Measurements from ENCODE around the gene BACH2. TPM values are rescaled to one million over a fixed set of nuclear protein-coding genes. Genes with fewer than 3 reads are reported as not detected.

The BACH2 gene
- total RNA-seq, 1 donor from 2014 or later = 7.7 TPM

GRCh38 chr6:90311569-90311968, 14.9 kb upstream of the BACH2 start:
- intact Hi-C loops (cut with DNase I) = no loop called here
- no peaks in the 10 kb centered on the region for H3K9me3 ChIP-seq

GRCh38 chr6:90305800-90306448, 9.3 kb upstream of the BACH2 start:
- intact Hi-C loops (cut with DNase I) = no loop called here

More at GRCh38 chr6:90311569-90311968, 14.9 kb upstream of the BACH2 start:
- TF ChIP-seq CTCF (IDR thresholded peaks at IDR 0.05) = no peak
- Histone ChIP-seq H3K27me3 (no peaks in the 10 kb centered on the region), H3K27ac (no peak overlapping the region), H3K36me3 (no peaks in the 10 kb centered on the region), H3K4me3 (no peak overlapping the region), H3K4me1 (no peaks in the 10 kb centered on the region)
- DNase-seq (ENCODE audit: low spot score in 2 of 2) = no peak

GRCh38 chr6:90304308-90304707, 7.7 kb upstream of the BACH2 start:
- Histone ChIP-seq H3K36me3 (no peaks in the 10 kb centered on the region), H3K9me3 (no peaks in the 10 kb centered on the region), H3K4me1 (no peaks in the 10 kb centered on the region), H3K27ac (no peak overlapping the region), H3K27me3 (no peaks in the 10 kb centered on the region), H3K4me3 (no peak overlapping the region)
- intact Hi-C loops (cut with DNase I) = no loop called here
- no peak for TF ChIP-seq CTCF (IDR thresholded peaks at IDR 0.05)
- no peak for DNase-seq (ENCODE audit: low spot score in 2 of 2)

More at GRCh38 chr6:90305800-90306448, 9.3 kb upstream of the BACH2 start:
- H3K27ac ChIP-seq = no peak overlapping the region
- H3K27me3 ChIP-seq = no peaks in the 10 kb centered on the region
- no peaks in the 10 kb centered on the region for H3K9me3 ChIP-seq
- DNase-seq (ENCODE audit: low spot score in 2 of 2) = no peak
- TF ChIP-seq CTCF (IDR thresholded peaks at IDR 0.05) = no peak
- H3K4me1 ChIP-seq = no peaks in the 10 kb centered on the region
- no peaks in the 10 kb centered on the region for H3K36me3 ChIP-seq
- H3K4me3 ChIP-seq = no peak overlapping the region

- intact Hi-C loops (cut with DNase I) = no loop called here
- H3K4me3 ChIP-seq = no peak overlapping the region
- H3K9me3 ChIP-seq = no peaks in the 10 kb centered on the region
- no peak for DNase-seq (ENCODE audit: low spot score in 2 of 2)
- H3K4me1 ChIP-seq = no peaks in the 10 kb centered on the region
- no peaks in the 10 kb centered on the region for H3K36me3 ChIP-seq
- H3K27me3 ChIP-seq = no peaks in the 10 kb centered on the region
- no peak overlapping the region for H3K27ac ChIP-seq
- no peak for TF ChIP-seq CTCF (IDR thresholded peaks at IDR 0.05)
Measured at GRCh38 chr6:90303039-90303438, 6.4 kb upstream of the BACH2 start.

- TF ChIP-seq CTCF (IDR thresholded peaks at IDR 0.05) = no peak
- no peaks in the 10 kb centered on the region for H3K36me3 ChIP-seq
- no peak for DNase-seq (ENCODE audit: low spot score in 2 of 2)
- H3K9me3 ChIP-seq = no peaks in the 10 kb centered on the region
- no peaks in the 10 kb centered on the region for H3K4me1 ChIP-seq
- no peak overlapping the region for H3K27ac ChIP-seq
- H3K27me3 ChIP-seq = no peaks in the 10 kb centered on the region
- intact Hi-C loops (cut with DNase I) = no loop called here
- no peak overlapping the region for H3K4me3 ChIP-seq
Measured at GRCh38 chr6:90302320-90302719, 5.7 kb upstream of the BACH2 start.

GRCh38 chr6:90301816-90302215, 5.2 kb upstream of the BACH2 start:
- Histone ChIP-seq H3K27me3 (no peaks in the 10 kb centered on the region), H3K4me1 (peaks cover 0 to 2% of the 10 kb centered on the region in 2 donors), H3K4me3 (no peak overlapping the region), H3K9me3 (no peaks in the 10 kb centered on the region), H3K36me3 (no peaks in the 10 kb centered on the region), H3K27ac (no peak overlapping the region)
- TF ChIP-seq CTCF (IDR thresholded peaks at IDR 0.05) = no peak
- DNase-seq (ENCODE audit: low spot score in 2 of 2) = no peak
- intact Hi-C loops (cut with DNase I) = no loop called here

All from ascending aorta (tissue), 2 donors.